Adrenal gland (tissue), 5 donors: ENCODE measurements around the gene PTPRN2.

Experiments used
- CTCF ChIP-seq, 6 experiments: fragments of 450-650 bp in 4 of 6; fragments of 200-600 bp in 2 of 6; sonication (generic) in 1 of 6; IDR thresholded peaks; 1 replicate in 5 of 6; 2 replicates in 1 of 6; pipeline versions ENCODE4 v1.5.1 to v1.8.0; 2016 to 2021; ENCODE audit warnings: antibody characterized with exemption in 6 of 6, mild to moderate bottlenecking in 2 of 6, moderate library complexity in 1 of 6
- POLR2A ChIP-seq, 2 donors: fragments of 450-650 bp; IDR thresholded peaks; one replicate each; pipeline ENCODE4 v1.6.1; 2017; ENCODE audit warnings: antibody characterized with exemption in 2 of 2, mild to moderate bottlenecking in 2 of 2, moderate library complexity in 1 of 2
- donor health status: DM: no; HTN: no; CAD: no.

- TF ChIP-seq CTCF (IDR thresholded peaks at IDR 0.05), result no peak
- TF ChIP-seq POLR2A (IDR thresholded peaks at IDR 0.05), result no peak
These were observed 636.1 kb downstream of the PTPRN2 start for GRCh38 chr7:157951300-157952049.
